Peyer's patch (tissue), 4 donors: ENCODE data around the gene BIVM.

Experiments used
- CTCF ChIP-seq, 6 experiments: fragments of 450-650 bp in 4 of 6; fragments of 200-600 bp in 2 of 6; sonication (generic) in 1 of 6; IDR thresholded peaks; one replicate each; pipeline ENCODE4 v1.5.1; 2017 to 2019; ENCODE audit warnings: antibody characterized with exemption in 6 of 6, mild to moderate bottlenecking in 3 of 6, moderate library complexity in 1 of 6
- POLR2A ChIP-seq, 2 donors: fragments of 450-650 bp; IDR thresholded peaks; one replicate each; pipeline ENCODE4 v1.5.1; 2017; ENCODE audit warnings: antibody characterized with exemption in 2 of 2, mild to moderate bottlenecking in 2 of 2, moderate library complexity in 2 of 2

GRCh38 chr13:102817907-102818306 lies 19.0 kb downstream of the BIVM start:
- TF ChIP-seq CTCF (IDR thresholded peaks at IDR 0.05) (no peak), POLR2A (IDR thresholded peaks at IDR 0.05) (no peak)
